Testis (tissue), 2 donors: Measurements from ENCODE around the gene PODNL1.

Experiments used
- POLR2A ChIP-seq: fragments of 450-650 bp; IDR thresholded peaks from one replicate; pipeline ENCODE4 v1.6.1; 2017; ENCODE audit warnings: antibody characterized with exemption, mild to moderate bottlenecking, moderate library complexity
- TF ChIP-seq, protein P1 (sequence below), 3 experiments: fragments of 450-650 bp in 2 of 3; fragments of 200-600 bp in 1 of 3; sonication (generic) in 1 of 3; IDR thresholded peaks; one replicate each; pipeline ENCODE4 v1.5.1; 2016 to 2019; ENCODE audit warnings: antibody characterized with exemption in 3 of 3, mild to moderate bottlenecking in 2 of 3, moderate library complexity in 1 of 3

DNA sequence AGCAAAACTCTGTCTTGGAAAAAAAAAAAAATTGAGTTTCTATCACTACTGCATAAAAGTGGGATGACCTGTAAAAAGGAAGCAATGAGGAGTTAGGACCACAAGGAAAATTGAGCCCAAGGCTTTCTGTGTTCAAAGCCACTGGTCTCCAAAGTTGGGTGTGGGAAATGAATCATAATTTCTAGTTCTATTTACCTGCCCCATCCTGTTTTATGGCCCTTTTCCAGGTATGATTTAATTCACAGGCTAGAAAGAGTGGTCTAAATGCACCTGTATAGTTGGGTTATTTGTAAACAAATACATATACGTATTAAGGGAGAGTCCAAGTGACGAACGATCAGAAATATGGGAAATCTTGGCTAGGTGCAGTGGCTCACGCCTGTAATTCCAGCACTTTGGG is 8.2 kb upstream of the PODNL1 start:
- TF ChIP-seq, protein P1, sequence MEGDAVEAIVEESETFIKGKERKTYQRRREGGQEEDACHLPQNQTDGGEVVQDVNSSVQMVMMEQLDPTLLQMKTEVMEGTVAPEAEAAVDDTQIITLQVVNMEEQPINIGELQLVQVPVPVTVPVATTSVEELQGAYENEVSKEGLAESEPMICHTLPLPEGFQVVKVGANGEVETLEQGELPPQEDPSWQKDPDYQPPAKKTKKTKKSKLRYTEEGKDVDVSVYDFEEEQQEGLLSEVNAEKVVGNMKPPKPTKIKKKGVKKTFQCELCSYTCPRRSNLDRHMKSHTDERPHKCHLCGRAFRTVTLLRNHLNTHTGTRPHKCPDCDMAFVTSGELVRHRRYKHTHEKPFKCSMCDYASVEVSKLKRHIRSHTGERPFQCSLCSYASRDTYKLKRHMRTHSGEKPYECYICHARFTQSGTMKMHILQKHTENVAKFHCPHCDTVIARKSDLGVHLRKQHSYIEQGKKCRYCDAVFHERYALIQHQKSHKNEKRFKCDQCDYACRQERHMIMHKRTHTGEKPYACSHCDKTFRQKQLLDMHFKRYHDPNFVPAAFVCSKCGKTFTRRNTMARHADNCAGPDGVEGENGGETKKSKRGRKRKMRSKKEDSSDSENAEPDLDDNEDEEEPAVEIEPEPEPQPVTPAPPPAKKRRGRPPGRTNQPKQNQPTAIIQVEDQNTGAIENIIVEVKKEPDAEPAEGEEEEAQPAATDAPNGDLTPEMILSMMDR (IDR thresholded peaks at IDR 0.05), result no peak
- no peak for TF ChIP-seq POLR2A
